Progenitor cell of endocrine pancreas (in vitro differentiated cells): ENCODE data around the gene FOXP1. TPM values are rescaled to one million over a fixed set of nuclear protein-coding genes. Genes with fewer than 3 reads are reported as not detected.

ENCODE experiments used
- DNase-seq: peaks from one replicate; pipeline ENCODE4 v3.0.0; 2021; ENCODE audit warnings: low spot score; ENCODE audit not compliant: unreplicated experiment
- H3K27ac Mint-ChIP-seq: 2 replicates; pipeline ENCODE4 v1.8.0; 2021; ENCODE audit warnings: mild to moderate bottlenecking, moderate library complexity, mixed read lengths
- H3K27me3 Mint-ChIP-seq: 2 replicates; pipeline ENCODE4 v1.8.0; 2021; ENCODE audit warnings: mixed read lengths
- H3K36me3 Mint-ChIP-seq: 2 replicates; pipeline ENCODE4 v1.8.0; 2022; ENCODE audit warnings: mixed read lengths; ENCODE audit not compliant: insufficient read depth
- H3K4me1 Mint-ChIP-seq: 2 replicates; pipeline ENCODE4 v1.8.0; 2021; ENCODE audit warnings: low read depth, mixed read lengths
- H3K4me3 Mint-ChIP-seq: 2 replicates; pipeline ENCODE4 v1.8.0; 2021; ENCODE audit warnings: low read depth, mild to moderate bottlenecking, moderate library complexity, mixed read lengths
- H3K9me3 Mint-ChIP-seq: 2 replicates; pipeline ENCODE4 v1.8.0; 2021; ENCODE audit warnings: low read depth, mixed read lengths
- CTCF ChIP-seq: fragments of 200-600 bp; sonication (generic); IDR thresholded peaks from one replicate; pipeline ENCODE4 v1.5.0; 2021; ENCODE audit warnings: antibody characterized with exemption, mild to moderate bottlenecking; ENCODE audit not compliant: unreplicated experiment
- total RNA-seq: library from RNA; stranded (reverse); gene quantifications from 2 replicates; pipeline ENCODE4 v1.2.1, GENCODE V29; 2021

FOXP1 gene
- total RNA-seq, 1 donor from 2014 or later = 242 TPM

DNA sequence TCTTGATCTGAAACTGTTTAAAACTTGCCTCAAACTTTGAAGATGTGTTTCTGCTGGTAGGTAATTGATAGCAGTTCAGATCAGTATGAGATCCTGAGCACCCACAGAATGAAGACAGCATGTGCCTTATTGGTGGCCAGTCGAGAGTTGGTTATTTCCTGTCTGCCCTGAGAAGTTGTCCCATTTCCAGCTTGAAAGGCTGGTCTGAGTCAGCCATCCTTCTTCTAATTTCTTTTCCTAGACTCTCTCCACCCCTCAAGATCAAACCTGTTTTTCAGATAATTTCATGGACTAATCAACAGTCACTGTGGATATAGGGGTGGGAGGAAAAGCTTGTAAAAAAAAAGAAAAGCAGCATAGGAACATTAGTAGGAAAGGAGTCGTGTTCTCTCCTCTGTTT, 464.4 kb downstream of the FOXP1 start:
- Mint-ChIP-seq H3K4me1 (peaks cover 35% of the 10 kb centered on the region), H3K9me3 (no peaks in the 10 kb centered on the region), H3K27ac (peak overlapping the region; percentile 53), H3K27me3 (no peaks in the 10 kb centered on the region), H3K36me3 (peaks cover 4% of the 10 kb centered on the region), H3K4me3 (no peak overlapping the region)
- TF ChIP-seq CTCF = no peak
- no peak for DNase-seq

DNA sequence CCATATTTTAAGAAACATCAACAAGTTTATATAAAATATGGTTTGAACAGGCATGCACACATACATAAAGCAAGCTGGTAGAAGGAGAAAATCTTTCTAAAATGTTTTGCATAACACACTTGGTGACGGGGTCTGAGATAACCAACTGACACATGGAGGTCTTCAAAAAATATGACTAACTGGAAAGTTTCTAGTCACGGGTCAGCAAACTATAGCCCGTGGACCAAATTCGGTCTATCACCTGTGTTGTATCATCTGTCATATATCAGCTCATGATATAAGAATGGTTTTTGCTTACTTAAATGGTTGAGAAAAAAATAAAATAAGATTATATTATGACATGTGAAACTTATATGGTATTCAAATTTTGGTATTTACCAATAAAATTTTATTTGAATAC, 465.1 kb downstream of the FOXP1 start:
- H3K27me3 Mint-ChIP-seq = no peaks in the 10 kb centered on the region
- peaks cover 6% of the 10 kb centered on the region for H3K36me3 Mint-ChIP-seq
- TF ChIP-seq CTCF = no peak

DNA sequence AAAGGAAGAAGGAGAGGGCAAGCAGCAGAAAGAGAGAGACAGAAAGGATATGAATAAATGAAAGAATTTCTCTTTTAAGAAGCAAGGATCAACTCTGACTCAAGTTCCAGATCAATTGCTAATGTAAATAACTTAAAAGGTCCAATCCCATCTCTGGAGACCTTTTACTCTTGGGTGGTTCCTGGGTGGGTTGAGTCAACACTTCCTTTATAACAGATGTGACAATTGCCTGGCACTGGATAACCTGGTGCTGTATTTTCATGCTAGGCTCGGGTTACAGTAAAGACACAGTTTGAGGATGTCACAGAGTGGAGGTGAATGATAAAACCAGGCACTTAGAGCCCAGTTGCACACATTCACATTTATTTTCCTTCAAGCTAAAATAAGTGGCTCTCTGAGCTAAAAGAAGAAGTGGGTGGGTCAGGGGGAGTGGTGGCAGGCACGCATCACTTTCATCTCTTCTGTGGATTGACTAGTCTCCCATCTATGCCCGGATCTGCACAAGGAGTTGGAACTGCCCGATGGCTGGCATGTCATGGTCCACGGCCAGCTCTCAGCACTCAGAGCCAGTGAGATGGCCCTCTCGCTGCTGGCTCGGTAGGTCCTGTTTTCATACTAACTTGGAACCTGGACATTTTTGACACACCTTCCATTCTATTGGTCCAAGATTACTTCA, 465.8 kb downstream of the FOXP1 start:
- Mint-ChIP-seq H3K4me3 (no peak overlapping the region), H3K27ac (peak overlapping the region; percentile 79), H3K4me1 (peaks cover 33% of the 10 kb centered on the region), H3K27me3 (no peaks in the 10 kb centered on the region), H3K36me3 (peaks cover 9% of the 10 kb centered on the region), H3K9me3 (no peaks in the 10 kb centered on the region)
- TF ChIP-seq CTCF = no peak
- no peak for DNase-seq

More for the DNA sequence above, 465.1 kb downstream of the FOXP1 start:
- Mint-ChIP-seq H3K27ac (no peak overlapping the region), H3K4me1 (peaks cover 35% of the 10 kb centered on the region), H3K4me3 (no peak overlapping the region), H3K9me3 (no peaks in the 10 kb centered on the region)
- no peak for DNase-seq

DNA sequence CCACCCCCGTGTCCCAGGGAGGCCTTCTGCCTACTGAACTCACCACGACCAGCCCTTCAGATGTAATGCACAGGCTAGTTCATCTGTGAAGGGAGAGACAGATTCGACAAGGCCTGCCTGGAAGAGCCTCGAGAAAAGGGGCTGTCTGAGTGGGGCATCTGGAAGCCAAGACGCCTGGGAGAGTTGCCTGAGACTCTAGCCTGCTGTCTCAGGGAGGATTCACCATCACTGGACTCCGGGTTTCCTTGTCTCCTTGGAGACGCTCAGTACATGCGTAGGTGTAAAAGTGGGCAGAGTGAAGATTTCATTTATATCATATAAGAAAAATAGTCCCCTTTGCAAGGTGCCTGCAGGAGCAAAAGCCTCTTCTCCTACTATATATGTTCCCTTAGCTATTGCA, 468.9 kb downstream of the FOXP1 start:
- TF ChIP-seq CTCF = no peak
- Mint-ChIP-seq H3K9me3 (no peaks in the 10 kb centered on the region), H3K27ac (no peak overlapping the region), H3K4me1 (peaks cover 37% of the 10 kb centered on the region), H3K4me3 (no peak overlapping the region), H3K36me3 (peaks cover 26% of the 10 kb centered on the region), H3K27me3 (no peaks in the 10 kb centered on the region)
- no peak for DNase-seq

GRCh38 chr3:71112576-71112975, 471.0 kb downstream of the FOXP1 start:
- Mint-ChIP-seq H3K4me3 (no peak overlapping the region), H3K27me3 (no peaks in the 10 kb centered on the region), H3K9me3 (no peaks in the 10 kb centered on the region), H3K27ac (peak overlapping the region; percentile 65), H3K36me3 (peaks cover 37% of the 10 kb centered on the region), H3K4me1 (peaks cover 30% of the 10 kb centered on the region)
- no peak for DNase-seq
- no peak for TF ChIP-seq CTCF
